ENCODE measurements around the gene TSPEAR.
"Not testable (repeated sequence)": the region's sequence is repeated elsewhere in the genome, so short reads cannot be mapped to it uniquely, and the experiment has no call there.

Gene TSPEAR

DNA sequence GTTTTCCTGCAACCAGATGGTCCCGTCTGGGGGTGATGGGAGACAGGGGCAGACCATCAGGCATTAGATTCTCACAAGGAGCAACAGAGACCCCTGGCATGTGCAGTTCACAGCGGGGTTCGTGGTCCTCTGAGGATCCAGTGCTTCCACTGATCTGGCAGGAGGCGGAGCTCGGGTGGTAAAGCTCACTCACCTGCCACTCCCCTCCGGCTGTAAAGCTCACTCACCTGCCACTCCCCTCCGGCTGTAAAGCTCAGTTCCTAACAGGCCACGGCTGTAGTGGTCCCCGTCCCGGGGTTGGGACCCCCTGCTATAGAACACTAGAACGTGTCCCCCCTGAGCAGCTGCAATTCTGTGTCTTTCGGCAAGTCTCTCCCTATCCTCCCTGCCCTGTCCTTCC, 9.8 kb downstream of the TSPEAR start:
- no peak for DNase-seq

GRCh38 chr21:44701023-44701400, 10.4 kb downstream of the TSPEAR start:
- DNase-seq = no peak

DNA sequence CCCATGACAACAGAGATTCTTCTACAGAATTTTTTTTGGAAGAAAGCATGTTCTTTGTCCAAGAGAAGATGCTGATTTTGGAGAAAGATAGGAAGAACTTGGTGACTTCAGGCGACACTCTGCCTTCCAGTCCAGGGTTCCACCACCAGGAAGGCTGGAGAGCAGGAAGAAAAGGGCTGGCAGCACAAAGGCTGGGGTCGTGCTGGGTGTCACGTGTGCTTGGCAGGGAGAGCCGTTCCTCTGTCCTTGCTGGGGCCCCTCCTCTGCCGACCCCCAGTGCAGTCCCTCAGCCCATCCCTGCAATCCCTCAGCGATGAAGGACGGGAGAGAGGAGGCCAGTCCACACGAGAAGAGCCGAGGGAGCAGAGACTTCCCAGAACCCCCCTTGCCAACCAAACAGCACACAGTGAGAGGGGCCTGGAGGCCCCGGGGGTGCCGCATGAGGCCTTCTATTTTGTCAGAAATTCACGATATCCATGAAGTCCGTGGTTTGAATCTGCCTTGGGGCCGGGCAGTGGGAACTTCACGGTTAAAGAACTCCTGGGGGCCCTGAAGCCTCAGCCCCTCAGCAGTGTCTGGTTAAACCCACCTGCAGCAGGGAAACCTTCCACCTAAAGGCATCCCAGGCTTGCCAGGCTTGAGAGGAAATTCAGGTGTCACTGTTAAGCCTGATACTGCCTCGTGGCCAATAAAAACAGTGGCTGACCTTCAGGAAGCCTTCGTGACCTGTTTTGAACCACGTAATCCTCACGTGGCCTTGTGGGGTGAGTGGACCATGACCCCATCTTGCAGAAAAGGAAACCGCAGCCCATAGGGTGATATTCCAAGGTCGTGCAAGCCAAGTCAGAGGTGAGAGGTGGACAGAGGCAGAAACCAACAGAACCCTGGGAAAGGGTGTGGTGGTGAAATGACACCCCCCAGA, 11.0 kb downstream of the TSPEAR start:
- no peak for DNase-seq

DNA sequence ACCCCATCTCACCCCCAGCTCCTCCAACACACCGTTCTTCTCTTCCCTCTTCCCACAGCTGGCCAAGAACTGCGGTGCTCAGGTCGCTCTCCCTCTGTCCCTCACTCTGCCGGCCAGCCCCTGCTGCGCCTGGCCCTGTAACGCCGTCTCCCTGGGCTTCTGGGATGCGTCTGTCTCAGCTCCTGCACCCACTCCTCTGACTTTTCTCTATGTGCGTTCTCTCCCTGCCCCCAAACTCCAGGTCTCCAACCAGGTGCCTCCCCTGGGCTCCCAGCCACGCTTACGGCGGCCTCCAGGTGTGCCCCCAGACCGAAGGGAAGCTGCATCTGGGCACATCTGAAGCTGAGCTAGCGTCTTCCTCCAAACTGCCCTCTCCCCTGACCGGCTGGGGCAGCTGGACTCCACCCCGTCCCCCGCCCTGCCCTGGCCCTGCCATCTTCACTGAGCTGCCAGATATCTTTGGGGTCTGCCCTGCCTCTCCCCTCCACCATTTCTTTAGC, 11.8 kb downstream of the TSPEAR start:
- DNase-seq = no peak

DNA sequence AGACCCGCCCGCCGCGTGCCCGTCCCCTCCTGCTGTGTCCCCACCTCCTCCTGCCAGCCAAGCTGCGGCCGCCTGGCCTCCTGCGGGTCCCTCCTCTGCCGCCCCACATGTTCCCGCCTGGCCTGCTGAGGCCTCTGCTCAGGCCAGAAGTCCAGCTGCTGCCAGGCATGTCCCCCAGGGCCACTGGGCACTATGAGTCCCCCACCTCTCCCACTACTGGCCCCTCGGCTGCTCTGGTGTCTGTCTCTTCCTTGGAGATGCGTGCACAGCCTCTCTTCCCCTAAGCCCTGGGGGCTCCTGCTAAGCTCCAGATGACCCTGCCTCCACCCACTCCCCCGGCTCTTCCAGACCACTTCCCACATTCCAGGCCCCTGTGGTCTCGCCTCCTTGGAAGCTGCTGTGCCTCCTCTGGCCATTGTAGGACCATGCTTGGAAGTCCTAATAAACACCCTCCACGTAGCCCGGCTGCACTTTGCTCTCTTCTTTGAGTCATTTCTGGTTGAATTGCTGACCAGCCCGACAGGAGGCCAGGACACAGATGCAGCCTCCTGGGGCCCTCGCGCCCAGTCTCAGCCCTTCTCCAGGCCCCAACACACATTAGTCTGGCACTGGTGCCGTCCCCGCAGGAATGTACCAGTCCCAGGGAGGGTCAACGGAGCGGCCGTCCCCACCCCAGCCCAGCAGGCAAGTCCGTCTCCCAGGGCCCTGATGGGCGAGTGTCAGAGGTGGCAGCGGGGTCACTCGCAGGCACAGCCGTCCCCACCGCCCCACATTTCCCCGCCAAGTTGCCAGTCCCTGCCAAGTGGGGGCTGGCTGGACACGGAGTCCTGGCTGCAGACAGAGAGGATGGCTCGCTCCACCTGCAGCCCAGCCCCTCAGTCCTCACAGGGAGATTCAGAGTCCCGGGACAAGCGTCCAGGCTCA, 13.3 kb downstream of the TSPEAR start:
- DNase-seq = no peak

- DNase-seq = not testable (repeated sequence)
These were observed 14.1 kb downstream of the TSPEAR start, which contains the start of gene KRTAP10-12 for GRCh38 chr21:44697172-44697810. Gene KRTAP10-12, plus strand, starts transcription at chr21:44697172. Its CDS starts 30 bp downstream, at chr21:44697202.

DNA sequence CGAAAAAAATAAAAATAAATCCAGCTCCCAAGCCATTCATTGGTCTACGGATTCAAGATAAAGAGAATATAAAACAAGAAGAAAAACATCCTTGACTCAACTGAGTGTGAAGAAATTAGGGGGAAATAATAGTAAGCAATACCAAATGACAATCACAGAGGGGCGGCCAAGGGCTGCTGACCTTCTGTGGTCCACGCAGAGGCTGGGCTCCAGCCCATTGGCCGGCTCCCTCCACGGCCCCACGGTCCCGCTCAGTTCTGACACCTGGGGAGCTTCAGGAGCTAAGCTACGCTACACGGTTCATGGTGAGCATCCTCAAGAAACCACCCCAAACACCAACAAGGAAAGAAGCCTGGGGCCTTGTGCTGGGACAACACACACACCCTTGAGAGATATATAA, 14.8 kb downstream of the TSPEAR start:
- no peak for DNase-seq

DNA sequence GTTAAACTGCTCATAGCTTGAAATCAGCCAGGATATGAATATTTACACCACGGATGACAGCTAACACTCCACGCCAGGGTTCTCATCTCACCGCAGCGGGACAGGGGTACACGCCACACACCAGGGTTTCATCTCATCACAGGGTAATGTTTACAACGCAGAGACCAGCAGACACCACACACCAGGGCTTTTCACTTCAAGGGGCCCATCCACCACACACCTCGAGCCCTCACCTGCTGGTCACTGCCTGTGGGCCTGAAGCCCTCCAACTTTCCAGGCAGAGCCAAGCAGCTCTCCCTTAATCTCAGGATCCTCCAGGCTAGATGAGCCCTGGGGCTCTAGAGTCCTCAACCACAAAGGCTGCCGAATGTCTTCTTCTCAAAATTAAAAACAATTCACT, 15.7 kb downstream of the TSPEAR start:
- no peak for DNase-seq

GRCh38 chr21:44695184-44695583, 16.2 kb downstream of the TSPEAR start:
- DNase-seq = no peak

DNA sequence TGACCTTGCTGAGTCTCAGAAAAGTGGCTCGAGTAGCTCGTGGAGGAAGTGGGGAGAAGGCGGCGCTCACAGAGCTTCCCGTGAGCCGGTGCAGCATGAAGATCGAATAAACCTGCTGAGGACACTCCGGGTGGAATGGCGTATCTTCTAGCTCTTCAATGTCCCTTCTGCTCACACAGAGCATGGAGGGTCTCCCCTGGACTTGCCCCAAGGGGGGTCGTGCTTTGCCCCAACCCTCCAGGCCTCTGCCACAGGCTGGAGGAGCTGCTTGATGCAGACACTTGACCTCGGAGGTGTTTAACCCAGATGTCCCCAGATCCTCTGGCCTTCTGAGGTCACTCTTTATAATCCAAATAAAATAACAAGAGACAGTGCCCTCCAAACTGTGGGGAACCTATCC, 16.6 kb downstream of the TSPEAR start:
- no peak for DNase-seq

GRCh38 chr21:44692798-44693512, 18.4 kb downstream of the TSPEAR start:
- no peak for DNase-seq

GRCh38 chr21:44691686-44692085, 19.7 kb downstream of the TSPEAR start:
- DNase-seq = no peak

DNA sequence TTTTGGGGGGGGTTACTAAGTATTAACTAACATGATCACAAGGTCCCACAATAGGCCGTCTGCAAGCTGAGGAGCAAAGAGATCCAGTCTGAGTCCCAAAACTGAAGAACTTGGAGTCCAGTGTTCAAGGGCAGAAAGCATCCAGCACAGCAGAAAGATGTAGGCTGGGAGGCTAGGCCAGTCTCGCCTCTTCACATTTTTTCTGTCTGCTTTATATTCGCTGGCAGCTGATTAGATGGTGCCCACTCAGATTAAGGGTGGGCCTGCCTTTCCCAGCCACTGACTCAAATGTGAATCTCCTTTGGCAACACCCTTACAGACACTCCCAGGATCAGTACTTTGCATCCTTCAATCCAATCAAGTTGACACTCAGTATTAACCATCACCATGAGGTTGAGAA, 21.6 kb downstream of the TSPEAR start:
- DNase-seq = not testable (repeated sequence)

- DNase-seq = no peak
These were observed 23.7 kb downstream of the TSPEAR start for GRCh38 chr21:44687671-44688070.

DNA sequence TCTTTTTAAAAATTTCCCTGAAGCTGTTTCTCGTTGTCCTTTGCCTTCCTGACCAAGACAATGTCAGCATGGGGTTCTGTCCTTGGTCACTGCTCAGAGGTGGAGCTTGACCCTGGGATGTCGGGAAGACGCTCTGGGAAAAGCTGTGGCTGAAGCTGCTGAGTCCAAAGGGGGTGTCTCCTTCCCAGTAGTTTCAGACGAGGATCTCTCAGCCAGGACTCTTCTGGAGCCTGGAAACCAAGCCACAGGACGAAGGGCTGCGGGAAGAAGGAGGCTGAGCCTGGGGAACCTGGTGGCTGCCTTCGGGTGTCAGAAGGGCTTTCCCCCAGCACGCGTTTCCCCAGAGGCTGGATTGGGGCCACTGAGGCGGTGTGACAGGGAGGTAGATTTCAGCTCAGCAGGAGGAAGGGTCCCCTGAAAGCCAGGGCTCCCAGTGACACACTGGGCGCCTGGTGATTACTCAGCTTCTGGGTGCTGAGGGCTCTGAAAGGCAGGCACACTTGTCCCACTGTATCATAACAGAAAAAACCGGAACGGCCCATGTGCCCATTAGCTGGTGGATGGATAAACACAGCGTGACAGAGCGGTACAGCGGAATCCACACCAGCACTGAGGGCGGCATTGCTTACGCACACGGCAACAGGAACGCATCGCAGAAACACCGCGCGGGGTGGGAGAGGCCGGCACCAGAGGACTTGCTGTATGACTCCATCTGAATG, 24.4 kb downstream of the TSPEAR start:
- DNase-seq = no peak

DNA sequence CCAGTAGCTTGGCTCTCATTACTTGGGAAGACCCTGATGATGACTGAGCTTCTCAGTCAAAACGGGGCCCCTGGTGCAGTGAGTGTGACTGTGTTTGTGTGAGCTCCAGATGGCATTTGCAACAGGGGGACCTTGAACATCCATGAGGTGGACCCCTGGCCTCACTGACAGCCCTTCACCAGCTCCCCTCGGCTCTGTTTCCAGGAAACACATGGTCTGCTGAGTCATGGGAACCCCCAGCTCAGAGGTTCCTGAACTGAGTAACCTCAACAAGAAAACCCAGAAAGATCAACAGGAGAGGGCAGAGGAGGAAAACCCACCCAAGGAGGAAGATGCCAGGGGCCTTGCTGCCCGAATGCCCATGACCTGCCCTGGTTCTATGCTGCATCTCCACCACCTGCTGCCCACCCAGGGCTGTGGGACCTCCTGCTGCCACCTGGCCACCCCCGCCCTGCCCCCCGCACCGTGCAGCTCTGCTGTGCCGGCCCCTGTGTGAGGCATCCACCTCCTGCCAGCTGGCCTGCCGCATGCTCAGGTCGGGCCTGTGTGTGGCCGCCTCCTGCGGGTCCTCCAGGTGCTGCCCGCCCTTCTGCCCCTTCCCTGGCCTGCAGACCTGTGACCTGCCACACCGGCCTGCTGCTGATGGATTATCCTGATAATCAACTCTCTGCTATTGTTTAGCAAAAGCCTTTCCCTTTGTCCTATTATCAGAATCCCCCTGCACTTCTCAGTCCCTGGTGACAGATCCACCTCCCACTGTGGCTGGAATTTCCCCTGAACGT, 25.2 kb downstream of the TSPEAR start:
- no peak for DNase-seq

- not testable (repeated sequence) for DNase-seq
These were observed 26.3 kb downstream of the TSPEAR start for GRCh38 chr21:44685050-44685449.

- DNase-seq = no peak
These were observed 26.9 kb downstream of the TSPEAR start for GRCh38 chr21:44684483-44684882.

DNA sequence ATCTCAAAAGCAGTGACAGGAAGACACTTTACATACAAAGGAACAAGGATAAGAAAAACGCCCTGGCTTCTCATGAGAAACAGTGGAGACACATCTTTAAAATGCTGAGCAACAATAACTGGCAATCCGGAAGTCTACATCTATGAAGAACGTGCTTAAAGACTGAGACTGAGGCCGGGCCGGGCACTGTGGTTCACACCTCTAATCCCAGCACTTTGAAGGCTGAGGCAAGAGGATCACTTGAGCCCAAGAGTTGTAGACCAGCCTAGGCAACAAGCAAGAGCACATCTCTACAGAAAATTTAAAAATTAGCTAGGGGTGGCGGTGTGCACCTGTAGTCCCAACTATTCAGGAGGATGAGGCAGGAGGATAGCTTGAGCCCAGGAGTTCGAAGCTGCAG, 27.3 kb downstream of the TSPEAR start:
- DNase-seq = no peak

DNA sequence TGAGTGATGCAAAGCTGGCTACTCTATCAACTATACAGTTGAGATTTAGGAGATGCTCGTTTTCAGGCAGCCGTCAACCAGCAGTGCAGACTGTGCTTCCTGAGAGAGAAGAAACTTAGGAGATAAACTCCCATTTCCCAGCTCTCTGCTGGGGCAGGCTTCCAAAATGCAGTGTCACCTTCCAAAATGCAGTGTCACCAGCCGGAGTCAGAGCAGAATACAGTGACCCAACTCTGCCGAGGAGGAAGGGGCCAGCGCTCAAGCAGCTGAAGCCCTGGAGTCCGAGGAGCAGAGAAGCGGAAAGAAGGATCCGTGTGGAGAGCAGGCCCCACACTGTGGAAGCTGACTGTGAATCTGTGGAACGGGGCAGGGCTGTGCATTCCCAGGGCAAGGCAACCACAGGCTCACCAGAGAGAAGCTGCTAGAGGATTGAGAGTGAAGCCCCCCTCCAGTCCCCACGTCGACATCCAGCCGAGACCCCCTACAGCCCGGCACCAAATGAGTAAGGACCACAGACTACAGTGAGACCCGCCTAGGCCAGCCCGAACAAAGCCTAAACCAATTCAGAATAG, 28.7 kb downstream of the TSPEAR start:
- no peak for DNase-seq
